ENCODE results near the gene OR7D4. TPM values are rescaled to one million over a fixed set of nuclear protein-coding genes. Genes with fewer than 3 reads are reported as not detected.
"Not testable (repeated sequence)": the region's sequence is repeated elsewhere in the genome, so short reads cannot be mapped to it uniquely, and the experiment has no call there.

The OR7D4 gene
- not detected for total RNA-seq

- ATAC-seq = no peak
Measured at GRCh38 chr19:9219489-9219888, at the start of gene OR7D4. Gene OR7D4, minus strand, starts transcription at chr19:9219589. Its CDS starts 4,752 bp downstream, at chr19:9214837.

- ATAC-seq = no peak
Measured at GRCh38 chr19:9251236-9251635, 31.8 kb upstream of the OR7D4 start.

- ATAC-seq = no peak
Measured at GRCh38 chr19:9250630-9251029, 31.2 kb upstream of the OR7D4 start, which contains the start of gene OR7E24. Gene OR7E24, plus strand, starts transcription at chr19:9250930. Its CDS starts 114 bp downstream, at chr19:9251044.

- peak; percentile 51 for ATAC-seq
Measured at GRCh38 chr19:9205501-9206113, 13.8 kb downstream of the OR7D4 start.

GRCh38 chr19:9198044-9198443 is 21.3 kb downstream of the OR7D4 start:
- ATAC-seq = not testable (repeated sequence)

DNA sequence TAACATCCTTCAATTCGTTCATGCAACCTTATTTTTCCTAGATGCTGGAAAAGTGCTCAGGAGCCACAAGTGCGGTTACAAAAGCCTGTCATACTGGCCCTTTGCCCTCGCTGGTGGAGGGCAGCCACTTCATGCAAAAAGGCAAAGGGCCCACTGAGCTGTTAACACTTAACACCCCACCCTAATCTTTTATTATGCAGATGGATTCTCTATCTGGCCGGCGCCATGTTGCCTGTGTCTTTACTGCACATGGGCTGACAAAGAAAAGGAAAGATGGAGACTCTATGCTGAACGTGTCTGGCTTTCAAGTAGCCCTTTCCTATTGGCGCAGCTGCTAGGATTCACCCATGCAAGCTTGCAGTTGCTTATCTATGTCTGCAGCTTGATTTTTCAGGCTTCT is 29.9 kb downstream of the OR7D4 start:
- no peak for ATAC-seq

DNA sequence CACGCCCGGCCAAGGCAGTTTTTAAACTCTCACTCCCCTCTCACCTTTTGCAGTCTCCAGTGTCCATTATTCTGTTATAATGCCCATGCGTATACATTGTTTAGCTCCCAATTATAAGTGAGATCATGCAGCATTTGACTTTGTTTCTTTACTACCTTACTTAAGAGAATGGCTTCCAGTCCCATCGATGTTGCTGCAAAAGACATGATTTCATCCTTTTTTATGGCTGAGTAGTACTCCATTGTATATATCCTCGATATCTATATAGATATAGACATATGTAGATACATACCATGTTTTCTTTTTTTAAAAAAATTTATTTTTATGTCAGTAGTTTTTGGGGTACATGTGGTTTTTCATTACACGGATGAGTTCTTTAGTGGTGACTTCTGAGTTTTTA is 32.2 kb downstream of the OR7D4 start:
- no peak for ATAC-seq

DNA sequence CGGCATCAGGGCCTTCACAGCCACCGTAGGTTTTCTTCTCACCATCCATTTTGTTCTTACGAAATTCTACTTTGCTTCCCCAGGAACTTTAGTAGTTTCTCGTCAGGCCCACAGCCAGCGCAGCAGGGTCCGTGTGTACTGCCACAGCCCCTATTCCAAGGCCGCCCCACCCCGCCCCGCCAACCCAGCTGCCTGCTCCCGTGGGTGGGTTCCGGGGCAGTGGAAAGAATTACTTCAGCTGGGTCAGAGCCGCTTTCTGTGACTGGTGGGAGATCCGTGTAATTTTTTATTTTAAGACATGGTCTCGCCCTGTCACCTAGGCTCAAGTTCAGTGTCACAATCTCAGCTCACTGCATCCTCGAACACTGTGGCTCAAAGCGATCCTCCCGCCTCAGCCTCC is 36.4 kb downstream of the OR7D4 start:
- no peak for ATAC-seq

- ATAC-seq = no peak
Measured at GRCh38 chr19:9178901-9179300, 40.5 kb downstream of the OR7D4 start, which contains the start of gene OR7D2. Gene OR7D2, plus strand, starts transcription at chr19:9178979. Its CDS starts 6,803 bp downstream, at chr19:9185782.

- no peak for ATAC-seq
Measured at GRCh38 chr19:9175326-9175725, 44.1 kb downstream of the OR7D4 start.

DNA sequence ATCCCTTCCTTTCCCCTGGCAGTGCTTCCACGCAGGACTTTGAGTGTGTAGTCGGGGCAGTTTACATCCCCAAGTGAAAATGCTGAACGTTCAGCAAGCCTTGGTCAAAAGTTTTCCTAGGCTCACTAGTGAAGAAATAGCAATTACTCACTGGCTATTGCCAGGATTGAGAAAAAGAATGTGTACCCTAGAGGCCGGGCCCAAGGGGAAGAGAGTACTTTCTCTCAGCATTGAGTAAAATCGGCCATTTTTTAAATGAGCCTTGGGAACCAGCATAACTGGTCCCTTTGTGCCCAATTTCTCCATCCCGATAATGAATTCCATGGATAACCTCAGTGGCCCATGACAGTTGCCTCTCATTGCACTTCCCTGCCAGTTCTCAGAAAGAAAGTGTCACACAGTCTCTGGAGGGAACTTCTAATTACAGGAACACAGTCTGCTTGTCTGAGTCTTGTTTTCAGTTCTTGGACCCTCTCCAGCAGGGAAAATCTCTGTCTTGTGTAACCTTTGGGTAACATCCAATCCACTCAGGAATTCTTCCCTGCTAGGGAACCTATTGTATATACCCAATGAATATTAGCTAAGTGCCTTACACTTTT is 47.9 kb downstream of the OR7D4 start:
- ATAC-seq = no peak

GRCh38 chr19:9166846-9167245 is 52.5 kb downstream of the OR7D4 start:
- no peak for ATAC-seq

GRCh38 chr19:9165261-9165660 is 54.1 kb downstream of the OR7D4 start:
- ATAC-seq = no peak

DNA sequence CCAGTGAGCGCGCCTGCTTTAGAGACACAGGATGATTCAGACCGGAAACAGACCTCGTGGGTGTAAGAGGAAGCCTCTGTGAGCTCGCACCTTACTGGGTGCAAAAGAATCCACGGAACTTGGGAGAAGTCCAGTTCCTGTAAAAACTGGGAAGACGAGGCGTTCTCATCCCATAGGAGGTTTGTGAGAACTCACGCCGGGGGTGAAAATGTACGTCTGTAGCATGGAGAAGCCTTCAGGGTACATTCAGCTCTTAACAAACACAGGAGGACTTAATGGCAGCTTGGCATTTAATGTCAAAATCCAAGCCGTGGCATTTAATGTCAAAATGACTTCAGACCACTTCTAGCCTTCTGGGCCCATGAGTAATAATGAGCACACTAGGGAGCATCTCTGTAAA is 58.0 kb downstream of the OR7D4 start:
- no peak for ATAC-seq

Other genes with a start within 250 kb of the OR7D4 start
- 0.56 TPM for gene MUC16, start 209.2 kb downstream of the OR7D4 start, total RNA-seq
- not detected for gene OR1M1, start 132.5 kb downstream of the OR7D4 start, total RNA-seq
- gene OR7G2, start 112.1 kb downstream of the OR7D4 start, total RNA-seq = not detected
- not detected for gene OR7G1, start 103.8 kb downstream of the OR7D4 start, total RNA-seq
- not detected for gene OR7G3, start 92.6 kb downstream of the OR7D4 start, total RNA-seq
- 15.1 TPM for gene ZNF317, start 79.2 kb downstream of the OR7D4 start, total RNA-seq
- gene OR7D2, start 40.6 kb downstream of the OR7D4 start, total RNA-seq = not detected
- not detected for gene OR7E24, start 31.3 kb upstream of the OR7D4 start, total RNA-seq
- 3.5 TPM for gene ZNF699, start 90.2 kb upstream of the OR7D4 start, total RNA-seq
- 2.9 TPM for gene ZNF559, start 104.6 kb upstream of the OR7D4 start, total RNA-seq
- gene ZNF177, start 143.4 kb upstream of the OR7D4 start, total RNA-seq = 0.20 TPM
- 11.8 TPM for gene ZNF266, start 216.0 kb upstream of the OR7D4 start, total RNA-seq